GM10266 (cell line): Measurements from ENCODE around the gene MEX3D.
A peak's percentile ranks its signal among the peaks of the same experiment; 100 is the strongest.

Experiments
- DNase-seq: peaks from one replicate; pipeline ENCODE4 v3.0.0; 2012; ENCODE audit errors: extremely low spot score
- CTCF ChIP-seq: IDR thresholded peaks from 2 replicates; pipeline ENCODE4 v1.5.1; 2012; ENCODE audit warnings: mild to moderate bottlenecking, low read depth; ENCODE audit not compliant: control insufficient read depth, insufficient read depth; ENCODE audit errors: missing control alignments

MEX3D gene

GRCh38 chr19:1508507-1508856 is 59.6 kb downstream of the MEX3D start:
- TF ChIP-seq CTCF: no peak
- no peak for DNase-seq

DNA sequence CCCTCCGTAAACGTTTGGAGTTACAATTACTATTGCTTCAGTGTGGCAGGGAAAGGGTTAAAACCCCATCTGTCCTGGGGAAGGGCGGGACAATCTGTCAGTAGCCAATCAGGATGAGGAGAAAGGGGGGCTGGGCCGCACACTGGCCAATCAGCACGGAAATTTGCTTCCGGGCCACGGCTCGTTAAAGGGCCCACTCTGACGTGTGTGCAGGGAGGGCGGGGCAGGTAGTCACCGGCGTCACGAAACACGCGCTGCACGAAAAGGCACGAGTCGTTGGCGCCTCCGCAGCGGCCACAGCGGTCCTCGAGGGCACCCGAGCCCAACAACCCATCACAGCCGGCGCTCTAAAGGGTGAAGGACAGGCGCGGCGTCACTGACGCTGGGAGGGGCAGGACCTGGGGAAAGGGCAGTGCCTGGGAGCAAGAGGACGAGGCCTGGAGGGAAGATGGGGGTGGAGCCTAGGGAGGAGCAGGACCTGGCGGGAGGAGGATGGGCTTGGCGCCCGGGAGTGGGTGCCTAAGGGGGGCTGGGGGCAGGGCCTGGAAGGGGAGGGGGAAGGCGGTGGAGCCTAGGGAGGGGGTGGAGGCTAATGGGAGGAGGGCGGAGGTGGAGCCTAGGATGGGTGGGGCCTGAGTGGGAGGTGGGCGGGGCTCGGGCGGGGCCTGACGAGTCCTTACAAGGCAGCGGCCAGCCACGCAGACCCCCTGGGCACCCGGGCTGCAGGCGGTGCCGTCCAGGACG is 60.2 kb downstream of the MEX3D start:
- peak; percentile 100 for DNase-seq
- TF ChIP-seq CTCF: no peak

DNA sequence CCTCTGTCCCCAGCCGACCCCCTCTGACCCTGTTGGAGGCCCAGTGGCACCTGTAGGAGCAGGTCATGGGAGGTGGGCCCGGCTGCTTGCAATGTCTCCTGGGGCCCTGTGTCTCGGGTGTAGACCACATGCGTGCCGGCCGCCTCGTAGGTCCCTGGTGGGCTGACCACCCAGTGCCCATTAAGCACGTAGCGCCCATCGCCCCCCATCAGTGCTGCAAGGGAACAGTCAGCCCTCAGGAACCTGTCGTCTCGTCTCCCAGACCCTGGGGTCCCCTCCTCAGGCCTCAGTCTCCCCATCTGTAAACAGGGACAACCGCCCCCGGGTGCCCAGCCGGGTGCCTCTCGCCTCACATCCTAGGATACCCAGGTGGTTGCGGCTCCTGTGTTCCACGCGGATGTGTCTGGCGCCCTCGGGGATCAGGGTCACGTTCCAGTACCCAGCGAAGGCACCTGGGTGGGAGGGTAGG is 60.9 kb downstream of the MEX3D start:
- TF ChIP-seq CTCF: no peak
- no peak for DNase-seq

DNA sequence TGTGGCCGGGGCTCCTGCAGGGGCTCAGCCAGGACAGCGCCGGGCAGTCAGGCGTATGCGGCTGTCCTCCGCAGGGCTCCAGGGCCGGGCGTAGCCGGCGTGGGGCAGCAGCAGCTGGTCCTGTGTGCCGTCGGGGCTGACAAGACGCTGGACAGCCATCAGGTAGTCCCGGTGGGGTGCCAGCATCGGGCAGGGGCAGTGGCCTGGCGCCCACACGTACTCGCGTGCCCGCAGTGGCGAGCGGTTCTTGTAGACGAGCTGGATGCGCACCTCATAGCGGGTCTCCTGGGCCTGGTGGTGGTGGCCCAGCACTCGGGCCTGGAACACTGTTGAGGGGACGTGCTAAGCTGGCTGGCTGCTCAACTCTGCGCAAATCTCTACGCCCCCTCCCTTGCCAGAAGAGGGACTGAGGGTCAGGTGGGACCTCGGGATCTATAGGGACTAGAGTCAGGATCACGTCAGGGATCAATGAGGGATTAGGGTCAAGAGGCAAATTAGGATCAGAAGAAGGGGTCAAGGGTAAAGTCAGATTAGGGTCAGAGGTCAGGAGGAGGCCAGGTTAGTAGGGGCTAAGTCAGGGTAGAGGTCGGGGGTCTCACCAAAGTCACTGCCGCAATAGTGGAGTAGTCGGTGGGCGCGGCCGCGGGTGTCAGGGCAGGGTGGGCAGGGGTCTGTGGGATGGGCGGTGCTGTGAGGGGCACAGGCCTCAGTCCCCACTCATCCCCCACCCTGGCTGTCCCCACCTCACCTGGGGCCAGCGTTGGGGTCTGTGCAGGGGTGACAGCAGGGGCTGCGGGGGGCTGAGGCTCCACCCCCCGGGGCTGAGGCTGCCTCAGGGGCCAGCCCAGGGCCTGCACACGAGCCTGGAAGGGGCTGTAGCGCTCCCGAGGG is 61.9 kb downstream of the MEX3D start:
- TF ChIP-seq CTCF: no peak
- no peak for DNase-seq

DNA sequence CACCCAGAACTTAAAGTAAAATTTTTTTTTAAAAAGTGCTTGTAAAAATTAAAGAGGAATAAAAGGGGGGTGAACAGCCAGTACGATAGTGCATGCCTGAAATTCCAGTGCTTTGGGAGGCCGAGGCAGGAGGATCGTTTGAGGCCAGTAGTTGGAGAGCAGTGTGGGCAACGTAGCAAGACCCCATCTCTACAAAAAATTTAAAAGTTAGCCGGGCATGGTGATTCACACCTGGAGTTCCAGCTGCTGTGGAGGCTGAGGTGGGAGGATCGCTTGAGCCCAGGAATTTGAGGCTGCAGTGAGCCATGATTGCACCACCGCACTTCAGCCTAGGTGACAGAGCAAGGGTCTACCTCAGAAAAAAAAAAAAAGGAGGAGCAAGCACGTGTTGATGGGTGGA is 63.1 kb downstream of the MEX3D start:
- no peak for DNase-seq
- TF ChIP-seq CTCF: no peak
